ENCODE measurements around the gene FLCN.
"Not testable (repeated sequence)": the region's sequence is repeated elsewhere in the genome, so short reads cannot be mapped to it uniquely, and the experiment has no call there.

Gene FLCN

DNA sequence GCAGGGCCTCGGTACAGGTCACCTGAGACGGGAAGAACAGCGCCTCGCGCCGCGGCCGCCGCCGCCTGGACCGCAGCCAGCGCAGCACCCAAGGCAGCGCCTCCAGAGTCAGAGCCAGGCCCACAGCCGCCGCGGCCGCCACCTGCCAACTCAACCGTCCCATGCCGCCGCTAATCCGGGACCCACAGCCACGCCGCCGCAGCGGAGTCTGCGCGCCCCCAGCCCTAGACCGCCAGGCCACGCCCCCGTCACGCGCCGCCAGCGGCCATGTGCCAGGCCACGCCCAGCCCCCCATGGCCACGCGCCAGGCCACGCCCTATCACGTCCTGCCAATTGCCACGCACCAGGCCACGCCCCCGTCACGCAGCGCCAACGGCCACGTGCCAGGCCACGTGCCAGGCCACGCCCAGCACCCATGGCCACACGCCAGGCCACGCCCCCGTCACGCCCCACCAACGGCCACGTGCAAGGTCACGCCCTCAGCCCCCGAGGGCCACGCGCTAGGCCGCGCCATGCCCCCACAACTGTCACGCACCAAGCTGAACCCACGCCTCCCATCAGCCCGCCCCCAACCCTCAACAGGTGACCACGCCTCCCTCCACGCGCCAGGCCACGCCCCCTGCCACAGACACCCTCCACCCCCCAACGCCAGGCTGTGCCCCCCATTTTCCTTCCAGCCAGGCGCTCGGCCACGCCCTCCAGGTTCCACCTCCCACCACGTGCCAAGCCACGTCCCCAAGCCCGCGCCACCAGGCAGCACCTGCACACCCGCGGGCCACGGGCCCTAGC, 30.6 kb downstream of the FLCN start, which contains the start of gene PLD6:
Gene PLD6, minus strand, starts transcription at position 210 of the 789 bp plus-strand sequence. Its CDS starts 47 bp downstream, at position 163.
- DNase-seq = peak; percentile 67

DNA sequence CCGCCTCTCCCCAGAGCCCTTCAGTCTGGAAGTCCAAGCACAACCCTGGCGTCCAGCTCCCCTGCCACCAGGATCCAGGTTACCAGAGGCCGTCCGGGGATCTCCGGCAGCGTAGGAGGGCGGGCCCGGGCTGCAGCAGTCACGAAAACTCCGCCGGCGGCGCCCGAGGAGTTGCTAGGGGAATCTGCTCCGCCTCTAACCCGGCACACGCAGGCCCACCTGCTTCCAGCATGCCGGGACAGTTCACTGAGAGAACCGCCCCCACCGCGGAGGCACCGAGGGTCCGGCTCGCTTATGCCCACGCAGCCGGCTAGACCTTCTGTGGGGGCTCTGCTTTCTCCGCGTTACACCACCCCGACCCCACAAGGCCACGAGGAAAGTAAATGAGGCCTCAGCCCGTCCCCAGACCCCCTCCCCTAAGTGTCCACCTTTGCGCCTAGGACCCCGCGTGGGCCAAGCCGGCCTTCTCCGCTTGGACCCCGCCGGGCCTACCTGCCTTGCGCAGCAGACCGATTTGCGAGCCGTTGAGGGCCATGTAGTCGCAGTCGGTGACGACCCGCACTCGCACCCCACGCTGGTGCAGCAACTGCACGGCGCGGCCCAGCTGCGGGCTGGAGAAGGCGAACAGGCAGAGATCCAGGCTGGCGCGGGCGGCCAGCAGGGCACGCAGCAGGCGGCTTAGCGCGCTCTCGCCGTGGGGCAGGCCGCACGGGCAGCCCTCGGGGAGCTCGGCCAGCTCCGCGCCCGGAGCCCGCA, 31.4 kb downstream of the FLCN start:
- peak; percentile 67 for DNase-seq

DNA sequence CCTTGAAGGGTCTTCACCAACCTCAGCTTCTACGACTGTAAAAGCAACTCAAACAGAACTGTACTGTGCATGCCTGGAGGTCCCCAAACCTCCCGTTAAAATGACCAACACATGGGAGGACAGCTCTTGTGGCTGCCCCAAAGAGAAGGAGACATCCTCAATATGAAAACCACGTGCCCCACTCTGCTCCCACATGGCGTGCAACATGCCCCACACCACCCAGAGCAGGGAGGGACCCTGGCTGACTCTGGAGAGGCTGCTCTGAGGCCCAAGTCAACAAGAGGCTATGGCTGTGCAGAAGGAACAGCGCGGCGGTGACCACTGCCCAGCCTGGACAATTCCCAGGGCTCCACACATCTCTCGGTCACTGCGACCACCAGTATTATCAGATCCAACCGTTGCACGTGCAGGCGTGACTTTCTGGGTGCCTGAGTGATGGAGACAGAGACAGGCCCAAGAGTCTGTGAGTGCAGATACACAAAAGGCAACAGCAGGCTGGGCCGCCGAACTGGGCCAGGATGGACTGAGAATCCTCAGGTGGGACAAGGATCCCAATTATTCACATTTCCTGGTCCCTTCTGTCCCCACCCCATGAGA, 32.2 kb downstream of the FLCN start:
- no peak for DNase-seq

DNA sequence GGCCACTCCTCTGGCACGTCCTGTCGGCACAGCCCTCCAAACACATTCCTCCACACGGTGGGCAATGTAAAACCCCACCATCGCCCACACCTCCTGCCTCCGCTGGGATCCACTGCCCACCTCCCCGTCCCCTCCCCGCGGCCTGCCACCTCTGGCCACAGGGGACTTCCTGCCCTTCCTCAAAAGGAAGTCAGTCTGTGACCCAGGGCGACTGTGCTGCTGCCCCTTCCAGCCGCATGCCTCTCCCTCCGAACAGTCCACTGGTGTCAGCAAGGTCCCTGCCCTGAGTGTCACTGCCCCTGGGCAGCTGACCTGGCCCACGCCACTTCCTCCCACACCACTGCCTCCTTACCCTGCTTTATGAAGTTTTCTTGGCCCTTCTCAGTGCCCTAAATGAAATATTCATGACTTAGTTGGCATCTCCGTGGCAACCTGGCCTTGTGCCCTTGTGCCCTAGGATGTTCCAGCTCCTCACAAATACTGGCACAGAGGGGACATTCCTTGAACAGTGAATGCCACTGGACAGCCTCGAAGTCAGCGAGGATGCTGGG, 32.9 kb downstream of the FLCN start:
- no peak for DNase-seq

DNA sequence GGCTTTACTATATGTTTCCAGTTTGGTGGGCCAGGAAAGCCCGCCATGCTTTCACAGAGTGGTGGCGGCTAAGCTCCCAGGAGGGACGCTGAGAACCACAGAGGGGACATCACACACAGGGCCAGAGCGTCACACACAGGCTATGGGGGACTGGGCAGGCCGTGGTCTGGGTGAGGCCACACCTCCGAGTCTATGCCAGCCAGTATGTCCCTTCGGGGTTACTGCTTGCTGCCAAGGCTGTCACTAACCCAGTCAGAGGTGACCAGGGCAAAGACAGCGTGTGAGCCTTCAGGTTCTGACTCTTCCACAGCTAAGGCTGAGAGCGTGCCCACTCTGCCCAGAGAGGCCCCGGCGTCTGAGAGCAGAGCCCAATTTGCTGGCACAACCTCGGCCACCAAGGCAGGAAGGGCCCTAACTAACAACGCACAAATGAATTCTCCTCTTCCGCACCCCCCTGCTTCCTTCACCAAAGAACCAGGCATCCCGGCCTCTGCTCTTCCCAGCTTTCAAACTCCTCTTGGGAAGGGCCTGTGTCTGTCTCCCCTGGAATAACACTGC, 33.7 kb downstream of the FLCN start:
- DNase-seq = no peak

DNA sequence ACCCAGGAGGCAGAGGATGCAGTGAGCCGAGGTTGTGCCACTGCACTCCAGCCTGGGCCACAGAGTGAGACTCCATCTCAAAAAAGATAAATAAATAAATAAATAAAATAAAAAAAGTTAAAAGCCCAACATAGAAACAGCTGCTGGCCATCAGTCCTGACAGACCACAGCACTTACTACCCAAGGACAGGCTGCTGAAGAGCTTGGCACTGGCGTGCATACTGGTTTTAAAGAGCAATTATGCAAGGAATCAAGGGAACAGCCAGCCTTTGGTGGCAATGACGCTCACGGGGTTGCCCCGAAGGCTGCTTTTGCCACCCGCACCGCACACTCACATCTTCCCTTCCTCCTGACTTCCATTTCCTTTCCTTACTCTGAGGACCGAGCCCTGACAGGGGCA, 35.1 kb downstream of the FLCN start:
- DNase-seq = no peak

GRCh38 chr17:17201271-17201670, 35.7 kb downstream of the FLCN start:
- DNase-seq = no peak

- no peak for DNase-seq
Observed at GRCh38 chr17:17200831-17201230, 36.1 kb downstream of the FLCN start.

- no peak for DNase-seq
Observed at GRCh38 chr17:17200311-17200710, 36.7 kb downstream of the FLCN start.

- DNase-seq = no peak
Observed at GRCh38 chr17:17198281-17198680, 38.7 kb downstream of the FLCN start.

DNA sequence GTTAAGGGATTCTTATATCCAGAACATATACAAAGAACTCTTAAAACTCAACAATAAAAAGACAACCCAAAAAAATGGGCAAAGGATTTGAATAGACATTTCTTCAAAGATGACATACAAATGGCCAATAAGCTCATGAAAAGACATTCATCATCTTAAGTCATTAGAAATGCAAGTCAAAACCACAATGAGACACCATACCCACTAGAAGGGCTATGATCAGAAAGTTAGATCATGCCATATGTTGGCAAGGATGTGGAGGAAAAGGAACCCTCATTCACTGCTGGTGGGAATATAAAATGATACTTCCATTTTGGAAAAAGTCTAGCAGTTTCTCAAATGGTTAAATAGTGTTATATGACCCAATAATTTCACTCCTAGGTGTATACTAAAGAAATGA, 40.2 kb downstream of the FLCN start:
- peak; percentile 18 for DNase-seq

DNA sequence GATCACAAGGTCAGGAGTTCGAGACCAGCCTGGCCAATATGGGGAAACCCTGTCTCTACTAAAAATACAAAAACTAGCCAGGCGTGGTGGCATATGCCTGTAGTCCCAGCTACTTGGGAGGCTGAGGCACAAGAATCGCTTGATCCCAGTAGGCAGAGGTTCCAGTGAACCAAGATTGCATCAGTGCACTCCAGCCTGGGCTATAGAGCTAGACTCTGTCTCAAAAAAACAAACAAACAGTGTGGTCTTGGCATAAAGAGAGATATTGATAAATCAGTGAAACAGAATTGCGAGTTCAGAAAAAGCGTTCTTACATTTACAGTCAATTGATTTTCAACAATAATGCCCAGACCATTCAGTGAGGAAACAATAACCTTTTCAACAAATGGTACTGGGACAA, 41.5 kb downstream of the FLCN start:
- DNase-seq = not testable (repeated sequence)

DNA sequence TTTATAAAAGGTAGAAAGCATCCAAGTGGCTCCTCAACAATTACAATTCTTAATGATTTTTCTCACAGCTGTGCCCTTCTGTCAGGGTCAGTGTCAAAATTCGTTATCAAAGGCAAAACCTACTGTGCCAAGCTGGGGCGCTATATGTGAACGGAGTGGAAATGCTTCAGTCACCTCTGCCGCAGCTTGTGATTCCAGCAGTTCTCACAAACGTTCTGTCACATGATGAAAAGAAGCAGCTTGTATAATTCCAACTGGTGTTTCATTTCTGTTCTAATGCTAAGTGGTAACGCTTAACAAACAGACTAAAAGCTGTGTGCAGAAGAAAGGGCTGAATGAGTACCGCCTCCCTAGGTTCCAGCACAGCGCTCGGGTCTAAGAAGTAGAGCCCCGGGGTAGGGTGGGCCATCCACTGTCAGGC, 45.0 kb downstream of the FLCN start:
- DNase-seq = no peak

DNA sequence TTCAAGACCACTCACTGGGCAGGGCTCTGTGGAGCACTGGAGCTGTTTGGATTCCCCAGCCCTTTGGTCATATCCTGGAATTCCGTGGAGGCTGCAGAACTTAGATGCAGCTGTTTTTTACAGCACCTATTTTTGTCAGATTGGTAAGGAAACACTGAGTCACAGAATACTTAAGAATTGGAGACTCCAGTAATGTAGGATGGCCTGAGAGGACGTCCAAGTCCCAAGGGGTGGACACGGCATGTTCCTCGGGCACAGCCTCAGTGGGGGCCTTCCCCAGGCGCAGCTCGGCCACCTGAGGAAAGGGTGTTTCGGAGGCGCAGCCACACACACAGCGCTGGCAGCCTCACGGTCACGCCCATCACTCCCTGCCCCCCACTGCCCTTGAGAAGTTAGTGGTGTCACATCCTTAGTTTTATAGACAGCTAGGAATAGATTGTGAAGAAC, 45.6 kb downstream of the FLCN start:
- peak; percentile 87 for DNase-seq

DNA sequence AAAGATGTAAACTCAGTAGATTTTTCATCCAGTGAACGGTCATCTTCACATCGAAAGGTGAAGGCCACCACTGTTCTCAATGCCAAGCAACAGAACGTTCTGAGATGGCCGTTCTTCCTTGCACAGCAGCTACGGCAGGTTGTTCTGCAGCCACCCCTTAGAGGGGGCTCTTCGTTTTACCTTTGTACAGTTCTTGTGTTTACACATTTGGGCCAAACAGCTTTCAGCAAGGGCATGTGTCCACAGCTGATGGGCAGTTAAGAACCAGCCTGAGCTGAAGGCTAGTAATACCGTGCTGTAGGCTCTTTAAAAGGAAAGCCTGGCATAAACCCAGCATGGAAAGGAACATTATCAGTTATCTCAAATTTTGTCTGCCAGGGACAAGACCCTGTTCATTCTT, 46.8 kb downstream of the FLCN start:
- no peak for DNase-seq

DNA sequence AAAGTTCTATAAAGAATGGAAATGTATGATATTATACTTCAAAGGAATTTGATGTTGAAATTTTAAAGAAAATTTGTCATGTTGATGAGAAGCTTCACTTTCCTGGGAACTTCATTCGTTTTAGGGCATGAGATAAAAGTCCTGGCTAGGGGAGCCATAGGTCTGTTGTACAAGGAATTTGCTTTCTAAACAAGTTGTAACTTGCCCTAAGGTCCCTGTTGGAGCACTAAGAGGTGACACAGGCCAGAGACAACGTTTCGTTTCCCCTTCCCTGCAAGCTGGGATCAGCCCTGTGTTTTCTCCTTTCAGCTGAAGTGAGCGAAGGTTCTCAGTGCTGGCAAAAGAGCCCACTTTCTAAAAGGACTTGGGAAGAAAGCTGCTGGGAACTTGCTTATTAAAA, 47.4 kb downstream of the FLCN start:
- no peak for DNase-seq

- DNase-seq = no peak
Observed at GRCh38 chr17:17188586-17188985, 48.4 kb downstream of the FLCN start.

DNA sequence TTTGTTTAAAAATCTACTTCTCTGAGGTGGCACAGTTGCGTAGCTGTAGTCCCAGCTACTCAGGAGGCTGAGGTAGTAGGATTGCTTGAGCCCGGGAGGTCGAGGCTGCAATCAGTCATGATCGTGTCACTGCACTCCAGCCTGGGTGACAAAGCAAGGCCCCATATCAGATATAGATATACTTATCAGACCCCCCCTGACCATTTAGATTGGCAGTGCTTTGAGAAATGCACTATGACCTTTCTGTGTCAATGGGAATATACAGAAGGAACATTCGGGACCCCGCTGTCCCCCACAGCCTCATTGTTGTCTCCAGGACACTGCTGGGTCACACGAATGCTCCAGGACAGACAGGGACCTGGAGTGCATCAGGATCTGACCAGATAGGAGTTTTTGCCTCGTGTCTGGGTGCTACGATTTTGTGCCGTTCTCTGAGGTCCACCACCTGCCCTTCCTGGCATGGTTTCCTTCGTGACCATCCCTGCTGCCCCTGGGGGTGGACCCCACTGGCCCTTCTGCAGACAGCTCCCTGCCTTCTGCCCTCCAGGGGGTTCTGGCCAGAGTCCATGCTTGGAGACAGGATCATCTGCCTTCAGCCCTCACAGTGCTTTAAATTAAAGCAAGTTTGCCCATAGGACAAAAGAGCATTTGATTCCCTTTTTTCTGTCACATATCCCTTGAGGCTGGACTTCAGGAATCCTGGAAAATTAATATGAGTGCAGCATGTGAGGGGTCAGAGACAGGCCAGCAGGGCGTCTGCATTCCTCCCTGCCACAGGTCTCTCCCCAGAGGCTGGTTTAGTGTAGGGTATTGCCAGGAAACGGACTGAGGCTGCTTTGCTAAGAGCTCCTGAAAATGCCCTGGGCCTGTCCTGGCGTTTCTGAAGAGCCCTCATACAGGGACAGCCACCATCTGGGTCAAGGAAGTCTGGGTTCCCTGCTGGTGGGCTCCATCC, 50.1 kb downstream of the FLCN start:
- no peak for DNase-seq

DNA sequence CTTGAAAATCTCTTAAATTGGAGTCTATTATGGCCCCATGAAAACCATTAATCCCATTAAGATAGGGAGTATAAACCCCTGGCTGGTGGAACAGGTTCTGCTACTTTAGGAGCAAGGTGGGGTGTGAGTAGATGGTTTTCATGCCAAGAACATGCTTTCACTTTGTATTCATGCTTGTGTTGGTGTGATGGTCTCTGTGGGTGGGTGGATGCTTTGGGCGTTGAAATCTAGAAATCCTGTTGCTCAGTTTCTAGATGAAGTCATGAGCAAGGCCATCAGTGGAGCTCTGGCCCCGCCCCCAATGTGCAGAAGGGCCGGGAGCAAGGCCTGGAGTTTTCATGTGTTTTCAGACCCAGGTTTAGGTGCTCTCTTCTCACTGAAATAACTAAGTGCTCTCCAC, 50.9 kb downstream of the FLCN start:
- no peak for DNase-seq

- not testable (repeated sequence) for DNase-seq
Observed at GRCh38 chr17:17184985-17185757, 51.8 kb downstream of the FLCN start.

- no peak for DNase-seq
Observed at GRCh38 chr17:17183744-17184143, 53.2 kb downstream of the FLCN start.
